SK-N-MC (cell line): Measurements from ENCODE around the gene ALOXE3.

ENCODE experiments used
- EZH2 ChIP-seq: fragments of 200-600 bp; sonication (generic); IDR thresholded peaks from one replicate; pipeline ENCODE4 v1.6.1; 2017; ENCODE audit warnings: antibody characterized with exemption
- POLR2AphosphoS5 ChIP-seq: IDR thresholded peaks from 2 replicates; pipeline ENCODE4 v1.6.1; 2012; ENCODE audit warnings: mild to moderate bottlenecking, low read depth, low read length, borderline replicate concordance

- TF ChIP-seq EZH2 (no peak), POLR2AphosphoS5 (no peak)
Measured at GRCh38 chr17:8133941-8134340, 15.6 kb upstream of the ALOXE3 start.
